HS-27A (cell line): Measurements from ENCODE around the gene CCDC51.
A peak's percentile ranks its signal among the peaks of the same experiment; 100 is the strongest.
"Not testable (repeated sequence)": the region's sequence is repeated elsewhere in the genome, so short reads cannot be mapped to it uniquely, and the experiment has no call there.

Experiments
- DNase-seq: peaks from one replicate; pipeline ENCODE4 v3.0.0-alpha.2; 2012; ENCODE audit warnings: low read depth, missing footprints

CCDC51 gene

GRCh38 chr3:48439820-48440589, at the start of gene CCDC51, which contains the start of gene TMA7:
Gene CCDC51, minus strand, starts transcription at chr3:48440119. Its CDS starts 4,991 bp downstream, at chr3:48435128.
Gene TMA7, plus strand, starts transcription at chr3:48440257. Its CDS starts 40 bp downstream, at chr3:48440297.
- peak; percentile 93 for DNase-seq

GRCh38 chr3:48486952-48487351, 47.0 kb upstream of the CCDC51 start:
- no peak for DNase-seq

- not testable (repeated sequence) for DNase-seq
These were observed 42.9 kb upstream of the CCDC51 start for GRCh38 chr3:48482822-48483221.

GRCh38 chr3:48480891-48481290, 41.0 kb upstream of the CCDC51 start:
- DNase-seq, result not testable (repeated sequence)

GRCh38 chr3:48478626-48479555, 39.0 kb upstream of the CCDC51 start:
- no peak for DNase-seq

- DNase-seq, result no peak
These were observed 38.1 kb upstream of the CCDC51 start for GRCh38 chr3:48477959-48478520.

DNA sequence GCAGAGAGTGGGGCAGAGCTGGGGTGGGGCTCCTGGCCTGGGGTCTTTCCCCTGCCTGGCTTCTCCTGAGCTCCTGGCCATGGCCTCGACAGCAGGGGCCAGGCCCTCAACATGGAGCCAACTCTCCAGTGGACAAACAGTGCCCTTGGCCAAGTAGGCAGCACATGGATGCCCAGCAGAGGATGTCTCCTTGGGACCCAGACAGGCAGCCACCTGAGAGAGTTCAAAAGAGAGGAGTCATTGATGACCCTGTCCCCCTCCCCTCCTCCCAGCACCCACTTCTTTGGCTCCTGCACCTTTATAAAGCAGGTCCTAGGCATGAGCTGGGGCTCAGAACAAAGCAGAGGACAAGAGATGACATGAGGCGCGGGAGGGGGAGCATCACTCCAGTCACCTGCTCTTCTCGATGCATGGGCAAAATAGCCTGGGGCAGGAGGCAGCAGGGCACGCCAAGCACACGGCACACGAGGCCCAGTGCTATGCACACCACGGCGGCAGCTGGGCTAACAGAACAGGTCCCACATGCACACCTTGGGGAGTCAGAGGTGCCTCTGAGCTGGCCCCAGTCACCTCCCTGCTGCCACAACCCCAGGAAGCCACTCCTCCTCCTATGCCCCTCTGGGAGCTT, 36.6 kb upstream of the CCDC51 start:
- DNase-seq, result no peak

DNA sequence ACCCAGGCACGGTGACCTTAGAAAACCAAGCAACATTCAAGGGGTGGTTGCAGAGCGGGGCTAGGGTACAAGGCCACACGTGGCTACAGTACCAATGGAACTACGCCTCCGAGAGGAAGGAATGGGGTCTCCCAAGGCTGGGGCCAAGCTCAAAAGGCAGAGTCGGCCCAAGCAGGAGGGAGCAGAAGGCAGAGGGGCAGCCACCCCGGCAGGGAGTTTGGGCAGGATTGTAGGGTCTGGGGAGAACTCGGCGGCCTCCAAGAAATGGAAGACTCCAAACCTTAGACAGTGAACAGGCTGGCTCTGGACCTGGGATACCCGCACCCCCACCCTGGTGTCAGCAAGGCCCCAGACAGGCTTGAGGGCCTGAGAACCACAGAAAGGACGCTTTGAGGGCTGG, 35.3 kb upstream of the CCDC51 start:
- no peak for DNase-seq

DNA sequence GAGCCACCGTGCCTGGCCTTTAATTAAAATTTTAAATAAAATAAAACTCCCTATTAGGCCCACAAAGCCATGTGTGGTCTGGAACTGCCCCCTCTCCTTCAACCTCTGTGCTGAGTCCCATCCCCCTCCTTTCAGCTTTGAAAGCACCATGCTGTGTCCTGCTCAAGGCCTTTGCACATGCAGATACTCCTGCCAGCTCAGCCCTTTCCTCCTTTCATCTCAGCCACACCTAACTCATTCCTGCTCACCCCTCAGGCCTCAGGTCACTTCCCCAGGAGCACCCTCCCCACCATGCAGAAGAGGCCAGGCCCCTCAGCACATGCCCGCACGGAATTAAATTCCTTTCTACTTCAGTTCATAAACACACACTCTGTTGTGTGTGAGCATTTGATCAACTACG, 34.7 kb upstream of the CCDC51 start:
- DNase-seq, result no peak

DNA sequence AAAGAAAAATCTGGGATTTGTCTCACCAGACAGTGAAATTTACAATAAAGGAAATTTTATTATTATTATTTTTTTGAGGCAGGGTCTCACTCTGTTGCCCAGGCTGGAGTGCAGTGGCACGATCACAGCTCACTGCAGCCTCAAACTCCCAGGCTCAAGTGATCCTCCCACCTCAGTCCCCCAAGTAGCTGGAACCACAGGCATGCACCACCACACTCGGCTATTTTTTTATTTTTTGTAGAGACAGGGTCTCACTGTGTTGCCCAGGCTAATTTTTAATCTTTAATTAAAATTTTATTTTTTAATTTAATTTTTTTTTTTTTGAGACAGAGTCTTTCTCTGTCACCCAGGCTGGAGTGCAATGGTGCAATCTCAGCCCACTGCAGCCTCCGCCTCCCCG, 34.1 kb upstream of the CCDC51 start:
- not testable (repeated sequence) for DNase-seq

DNA sequence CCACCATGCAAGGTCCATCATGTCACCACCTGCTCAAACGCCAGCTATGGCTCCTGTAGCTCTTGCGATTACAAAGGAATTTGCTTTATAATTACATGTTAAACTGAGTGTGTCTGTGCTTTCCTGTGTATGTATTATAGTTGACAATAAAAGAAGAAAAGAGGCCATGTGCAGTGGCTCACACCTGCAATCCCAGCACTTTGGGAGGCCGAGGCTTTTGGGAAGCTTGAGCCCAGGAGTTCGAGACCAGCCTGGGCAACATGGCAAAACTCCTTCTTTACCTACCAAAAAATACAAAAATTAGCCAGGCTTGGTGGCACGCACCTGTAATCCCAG, 33.7 kb upstream of the CCDC51 start:
- no peak for DNase-seq

- DNase-seq, result peak; percentile 90
These were observed 33.2 kb upstream of the CCDC51 start for GRCh38 chr3:48472923-48473616.

GRCh38 chr3:48472673-48472922, 32.7 kb upstream of the CCDC51 start:
- no peak for DNase-seq

DNA sequence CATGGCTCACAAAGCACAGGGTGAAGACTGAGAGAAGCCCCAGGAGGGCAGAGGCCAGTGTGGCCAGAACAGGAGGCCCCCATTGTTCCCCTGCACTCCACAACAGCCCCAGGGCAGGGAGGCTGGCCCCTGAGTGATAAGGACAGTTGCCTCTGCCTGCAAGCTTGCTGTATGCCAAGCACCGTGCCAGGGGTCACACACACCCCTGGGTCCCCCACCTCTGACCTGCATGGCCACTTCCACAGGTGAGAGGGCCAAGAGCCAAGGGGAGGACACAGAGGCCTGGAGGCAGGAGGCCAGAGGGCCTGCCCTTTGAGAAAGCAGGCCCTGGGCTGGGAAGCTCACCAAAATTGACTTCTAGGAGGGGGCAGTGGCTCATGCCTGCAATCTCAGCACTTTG, 30.4 kb upstream of the CCDC51 start:
- no peak for DNase-seq

DNA sequence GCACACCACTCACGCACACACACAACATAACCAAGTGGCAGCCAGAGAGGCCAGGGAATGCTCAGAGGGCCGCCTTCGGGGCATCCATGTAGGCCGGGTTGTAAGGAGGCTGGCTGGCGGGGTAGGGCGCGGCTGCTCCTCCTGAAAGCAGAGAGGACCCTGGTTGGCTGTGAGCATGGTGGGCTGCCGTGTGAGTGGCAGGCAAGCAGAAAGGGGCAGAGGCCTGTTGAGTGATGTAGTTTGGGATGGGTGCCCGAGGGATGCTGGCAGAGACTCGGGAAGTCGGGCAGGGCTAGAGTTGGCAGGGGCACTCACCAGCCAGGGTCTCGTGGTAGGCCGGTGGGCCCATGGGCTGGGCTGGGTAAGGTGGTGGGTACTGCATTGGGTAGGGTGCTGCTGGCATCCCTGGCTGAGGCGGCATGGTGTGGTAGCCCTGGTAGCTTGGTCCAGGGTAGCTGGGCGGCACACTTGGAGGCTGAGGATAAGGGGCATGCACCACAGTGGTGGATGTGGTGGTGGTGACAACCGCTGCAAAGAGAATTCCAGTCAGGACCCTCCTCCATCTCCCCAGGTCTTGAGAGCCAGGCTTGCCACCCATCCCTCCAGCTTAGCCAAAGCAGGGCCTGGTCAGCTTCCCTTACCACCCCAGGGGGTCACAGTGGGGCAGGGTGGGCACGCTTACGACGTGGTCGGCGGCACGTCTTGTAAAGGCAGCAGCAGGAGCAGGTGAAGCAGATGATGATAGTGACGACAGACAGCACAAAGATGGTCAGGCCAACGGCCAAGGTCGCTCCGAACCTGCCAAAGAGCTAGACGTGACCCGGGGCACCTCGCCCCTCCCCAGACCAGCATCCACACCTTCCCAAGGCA, 29.4 kb upstream of the CCDC51 start:
- DNase-seq, result no peak

GRCh38 chr3:48468329-48468731, 28.4 kb upstream of the CCDC51 start:
- DNase-seq, result no peak

DNA sequence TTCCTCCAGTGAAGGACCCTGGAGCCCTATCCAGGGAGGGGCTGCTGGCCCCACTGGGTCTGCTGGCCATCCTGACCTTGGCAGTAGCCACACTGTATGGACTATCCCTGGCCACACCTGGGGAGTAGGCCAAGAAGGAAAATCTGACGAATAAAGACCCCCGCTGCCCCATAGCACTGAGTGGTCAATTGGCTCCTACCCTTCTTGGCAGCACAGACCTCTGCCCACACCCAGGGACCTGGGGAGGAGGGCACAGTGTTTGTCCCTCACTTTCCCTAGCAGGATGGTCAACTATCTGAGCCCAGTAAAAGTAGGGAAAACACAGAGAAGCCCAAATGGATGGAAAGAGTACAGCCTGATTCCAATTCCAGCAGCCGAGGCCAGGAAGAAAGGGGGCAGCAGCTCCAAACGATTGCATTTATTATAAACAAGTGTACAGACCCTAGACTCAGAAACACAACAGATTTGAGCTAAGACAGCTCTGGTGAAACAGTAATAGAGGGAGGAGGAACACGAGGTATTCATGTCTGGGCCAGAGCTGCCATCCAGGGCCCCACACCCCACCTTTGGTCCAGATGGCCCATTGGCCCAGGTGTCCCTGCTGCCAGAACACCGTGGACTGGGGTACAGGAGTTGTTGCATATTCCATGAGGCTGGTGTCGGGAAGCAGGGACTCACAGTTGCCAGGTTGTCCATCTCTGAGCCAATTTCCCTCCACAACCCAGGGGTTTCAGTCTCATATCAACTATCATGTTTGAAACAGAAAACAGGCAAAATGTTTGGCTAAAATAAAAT, 27.8 kb upstream of the CCDC51 start:
- no peak for DNase-seq

DNA sequence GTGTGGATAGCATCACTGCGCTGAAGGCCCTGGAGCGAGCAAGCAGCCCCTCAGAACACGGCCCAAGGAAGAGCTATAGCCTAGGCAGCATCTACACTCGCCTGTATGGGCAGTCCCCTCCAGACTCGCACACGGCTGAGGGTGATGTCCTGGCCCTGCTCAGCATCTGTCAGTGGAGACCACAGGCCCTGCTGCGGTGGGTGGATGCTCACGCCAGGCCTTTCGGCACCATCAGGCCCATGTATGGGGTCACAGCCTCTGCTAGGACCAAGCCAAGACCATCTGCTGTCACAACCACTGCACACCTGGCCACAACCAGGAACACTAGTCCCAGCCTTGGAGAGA, 27.2 kb upstream of the CCDC51 start:
- no peak for DNase-seq

DNA sequence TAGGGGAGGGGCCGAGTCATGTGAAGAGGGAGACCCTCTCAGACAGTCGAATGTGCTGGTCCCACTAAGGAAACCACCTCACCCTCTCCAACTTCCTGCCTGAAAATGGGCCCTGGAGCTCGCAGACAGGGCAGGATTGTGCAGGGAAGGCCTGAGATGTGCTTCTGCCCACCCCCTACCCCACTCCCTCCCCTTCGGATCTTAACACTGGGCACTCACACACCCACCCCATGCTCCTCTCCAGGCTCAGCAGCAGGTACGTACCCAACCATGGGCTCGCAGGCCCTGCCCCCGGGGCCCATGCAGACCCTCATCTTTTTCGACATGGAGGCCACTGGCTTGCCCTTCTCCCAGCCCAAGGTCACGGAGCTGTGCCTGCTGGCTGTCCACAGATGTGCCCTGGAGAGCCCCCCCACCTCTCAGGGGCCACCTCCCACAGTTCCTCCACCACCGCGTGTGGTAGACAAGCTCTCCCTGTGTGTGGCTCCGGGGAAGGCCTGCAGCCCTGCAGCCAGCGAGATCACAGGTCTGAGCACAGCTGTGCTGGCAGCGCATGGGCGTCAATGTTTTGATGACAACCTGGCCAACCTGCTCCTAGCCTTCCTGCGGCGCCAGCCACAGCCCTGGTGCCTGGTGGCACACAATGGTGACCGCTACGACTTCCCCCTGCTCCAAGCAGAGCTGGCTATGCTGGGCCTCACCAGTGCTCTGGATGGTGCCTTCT, 26.6 kb upstream of the CCDC51 start:
- no peak for DNase-seq
